Left forelimb (tissue), 1 donor: Measurements from ENCODE around the gene UGT1A3.

Experiments
- DNase-seq: peaks from one replicate; pipeline ENCODE4 v3.0.0-alpha.2; 2018; ENCODE audit warnings: low spot score

Gene UGT1A3

DNA sequence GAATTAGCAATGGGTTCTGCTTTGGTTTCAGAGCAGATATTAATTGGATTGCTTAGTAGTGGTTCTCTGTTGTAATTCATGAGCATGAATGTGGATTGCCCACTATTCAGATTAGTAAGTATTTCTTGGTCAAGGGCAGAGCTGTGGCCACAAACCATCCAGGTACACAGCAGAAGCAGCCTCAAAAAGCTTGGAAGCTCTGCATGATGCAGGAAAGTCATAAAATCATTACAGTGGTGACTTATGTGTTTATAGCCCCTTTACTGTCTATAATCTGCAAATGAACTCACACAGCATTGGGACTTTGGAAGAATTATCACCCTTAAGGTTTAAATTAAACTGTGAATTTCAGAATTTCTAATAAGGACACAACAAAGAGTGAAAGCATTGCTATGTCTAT lies 29.3 kb downstream of the UGT1A3 start:
- no peak for DNase-seq

DNA sequence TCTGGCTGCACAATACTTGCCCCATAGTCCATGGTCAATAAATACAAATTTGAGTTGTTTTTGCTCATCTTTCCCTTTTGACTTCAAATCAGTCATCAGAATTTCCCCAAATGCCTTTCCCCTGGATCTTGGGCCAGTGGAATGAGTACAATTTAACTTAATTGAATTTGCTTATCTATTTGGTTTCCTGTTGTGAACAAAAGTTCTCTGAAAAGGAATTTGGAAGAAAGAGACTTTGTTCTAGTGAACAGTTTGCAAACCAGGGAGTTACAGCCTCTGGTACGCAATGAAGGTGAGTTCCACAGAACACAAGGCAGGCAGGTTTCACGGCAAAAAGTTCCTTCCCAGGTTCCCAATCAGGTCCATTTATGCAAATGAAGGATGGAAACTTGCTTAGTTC lies 30.0 kb downstream of the UGT1A3 start:
- DNase-seq, result no peak

DNA sequence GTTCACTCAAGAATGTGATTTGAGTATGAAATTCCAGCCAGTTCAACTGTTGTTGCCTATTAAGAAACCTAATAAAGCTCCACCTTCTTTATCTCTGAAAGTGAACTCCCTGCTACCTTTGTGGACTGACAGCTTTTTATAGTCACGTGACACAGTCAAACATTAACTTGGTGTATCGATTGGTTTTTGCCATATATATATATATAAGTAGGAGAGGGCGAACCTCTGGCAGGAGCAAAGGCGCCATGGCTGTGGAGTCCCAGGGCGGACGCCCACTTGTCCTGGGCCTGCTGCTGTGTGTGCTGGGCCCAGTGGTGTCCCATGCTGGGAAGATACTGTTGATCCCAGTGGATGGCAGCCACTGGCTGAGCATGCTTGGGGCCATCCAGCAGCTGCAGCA lies 31.2 kb downstream of the UGT1A3 start, which contains the start of gene UGT1A1:
TSS of gene UGT1A1 (plus strand) at position 228 of the 400 bp plus-strand sequence. CDS start at position 246, 18 bp downstream.
- no peak for DNase-seq

DNA sequence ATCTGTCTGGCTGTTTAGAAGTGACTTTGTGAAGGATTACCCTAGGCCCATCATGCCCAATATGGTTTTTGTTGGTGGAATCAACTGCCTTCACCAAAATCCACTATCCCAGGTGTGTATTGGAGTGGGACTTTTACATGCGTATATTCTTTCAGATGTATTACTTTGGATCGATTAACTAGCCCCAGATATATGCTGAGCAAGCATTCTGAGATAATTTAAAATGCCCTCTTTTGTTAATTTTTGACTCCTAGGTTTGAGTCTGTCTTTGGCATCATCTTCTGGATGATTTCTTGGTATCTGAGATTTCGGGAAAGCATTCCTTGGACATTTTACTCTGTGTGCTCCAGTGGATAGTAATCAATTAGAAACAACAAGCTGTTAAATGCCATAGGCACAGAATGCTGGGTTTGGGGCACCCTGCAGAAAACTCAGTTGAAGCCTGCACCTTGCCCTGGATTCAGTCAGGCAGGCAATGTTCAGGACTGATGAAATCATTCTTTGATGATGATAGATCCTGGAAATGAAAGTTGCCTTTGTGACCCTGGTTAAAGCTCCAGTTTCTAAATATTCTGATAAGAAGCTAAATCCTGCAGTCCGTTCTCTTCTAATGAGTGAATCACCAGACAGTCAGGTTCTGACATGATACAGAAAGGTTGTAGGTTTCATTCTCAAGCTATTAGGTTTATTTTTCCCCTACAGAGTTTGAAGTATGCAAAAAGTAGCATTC lies 32.4 kb downstream of the UGT1A3 start:
- no peak for DNase-seq

DNA sequence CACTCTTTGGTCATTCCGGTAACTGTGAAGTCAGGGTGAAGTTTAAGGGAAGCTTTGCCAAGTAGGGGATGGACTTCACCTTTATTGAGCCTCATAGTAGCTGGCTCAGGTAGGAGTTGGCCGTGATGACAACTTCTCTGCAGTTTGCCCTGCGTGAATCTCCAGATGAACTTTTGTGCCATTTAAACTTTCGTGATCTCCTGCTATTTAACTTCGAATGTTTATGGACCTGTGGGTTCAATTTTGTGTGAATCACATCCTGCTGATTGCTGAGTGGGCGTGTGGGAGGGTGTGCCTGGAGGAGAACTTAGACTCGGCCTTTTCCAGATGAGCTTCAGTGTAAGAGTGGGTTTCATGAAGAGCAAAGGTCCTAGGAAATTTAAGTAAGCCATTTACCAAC lies 35.4 kb downstream of the UGT1A3 start:
- DNase-seq, result no peak

DNA sequence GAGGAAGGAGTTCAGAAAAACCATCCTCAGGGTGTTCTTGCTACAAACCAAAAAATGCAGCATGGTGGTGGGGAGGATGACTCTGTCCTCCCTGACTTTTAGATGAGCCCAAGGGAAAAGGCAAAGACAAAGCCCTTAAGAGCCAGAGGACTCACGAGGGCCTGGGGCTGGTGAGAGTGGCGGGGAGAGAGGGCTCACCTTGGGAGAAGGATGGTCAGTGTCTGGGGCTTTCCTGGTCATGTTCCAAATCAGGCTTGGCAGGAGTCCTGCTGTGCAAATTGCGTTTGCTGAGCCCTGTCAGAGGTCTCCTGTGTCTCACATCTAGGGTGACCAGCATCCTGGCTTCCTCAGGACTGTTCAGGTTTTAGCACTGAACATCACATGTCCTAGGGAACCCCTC lies 35.9 kb downstream of the UGT1A3 start:
- DNase-seq, result no peak

DNA sequence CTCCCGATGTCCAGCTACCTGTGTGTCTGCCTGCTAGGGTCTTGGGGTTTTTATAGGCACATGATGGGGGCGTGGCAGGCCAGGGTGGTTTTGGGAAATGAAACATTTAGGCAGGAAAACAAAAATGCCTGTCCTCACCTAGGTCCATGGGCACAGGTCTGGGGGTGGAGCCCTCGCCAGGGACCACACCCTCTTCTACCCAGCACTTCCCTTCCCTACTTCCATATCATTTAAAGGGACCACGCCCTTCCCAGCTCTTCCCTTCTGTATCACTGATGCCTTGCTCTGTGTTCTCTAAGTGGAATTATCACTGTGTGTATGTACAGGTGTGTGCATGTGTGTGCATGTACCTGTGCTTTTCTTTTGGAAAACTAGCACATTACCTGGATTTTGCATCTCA lies 37.6 kb downstream of the UGT1A3 start:
- no peak for DNase-seq

DNA sequence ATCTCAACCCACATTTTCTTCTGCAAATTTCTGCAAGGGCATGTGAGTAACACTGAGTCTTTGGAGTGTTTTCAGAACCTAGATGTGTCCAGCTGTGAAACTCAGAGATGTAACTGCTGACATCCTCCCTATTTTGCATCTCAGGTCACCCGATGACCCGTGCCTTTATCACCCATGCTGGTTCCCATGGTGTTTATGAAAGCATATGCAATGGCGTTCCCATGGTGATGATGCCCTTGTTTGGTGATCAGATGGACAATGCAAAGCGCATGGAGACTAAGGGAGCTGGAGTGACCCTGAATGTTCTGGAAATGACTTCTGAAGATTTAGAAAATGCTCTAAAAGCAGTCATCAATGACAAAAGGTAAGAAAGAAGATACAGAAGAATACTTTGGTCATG lies 39.2 kb downstream of the UGT1A3 start:
- no peak for DNase-seq

DNA sequence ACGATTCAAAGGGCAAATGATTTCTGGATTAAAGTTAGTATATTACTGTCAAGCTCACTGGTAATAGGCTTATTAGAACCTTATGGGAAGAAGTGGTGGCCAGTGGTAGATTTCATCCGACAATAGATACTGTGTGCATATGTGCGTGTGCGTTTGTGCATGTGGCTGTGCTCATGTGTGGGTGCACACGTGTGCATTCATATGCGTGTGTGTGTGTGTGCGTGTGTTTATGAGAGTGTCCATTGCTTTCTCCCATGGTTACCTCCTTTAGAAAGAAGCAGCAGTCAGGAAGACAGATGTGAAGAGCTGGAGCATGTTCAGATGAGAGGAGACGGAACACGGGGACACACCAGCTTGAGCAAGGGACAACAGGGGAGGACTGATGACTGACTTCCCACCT lies 40.4 kb downstream of the UGT1A3 start:
- DNase-seq, result no peak

DNA sequence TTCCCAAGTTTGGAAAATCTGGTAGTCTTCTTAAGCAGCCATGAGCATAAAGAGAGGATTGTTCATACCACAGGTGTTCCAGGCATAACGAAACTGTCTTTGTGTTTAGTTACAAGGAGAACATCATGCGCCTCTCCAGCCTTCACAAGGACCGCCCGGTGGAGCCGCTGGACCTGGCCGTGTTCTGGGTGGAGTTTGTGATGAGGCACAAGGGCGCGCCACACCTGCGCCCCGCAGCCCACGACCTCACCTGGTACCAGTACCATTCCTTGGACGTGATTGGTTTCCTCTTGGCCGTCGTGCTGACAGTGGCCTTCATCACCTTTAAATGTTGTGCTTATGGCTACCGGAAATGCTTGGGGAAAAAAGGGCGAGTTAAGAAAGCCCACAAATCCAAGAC lies 43.3 kb downstream of the UGT1A3 start:
- DNase-seq, result no peak

DNA sequence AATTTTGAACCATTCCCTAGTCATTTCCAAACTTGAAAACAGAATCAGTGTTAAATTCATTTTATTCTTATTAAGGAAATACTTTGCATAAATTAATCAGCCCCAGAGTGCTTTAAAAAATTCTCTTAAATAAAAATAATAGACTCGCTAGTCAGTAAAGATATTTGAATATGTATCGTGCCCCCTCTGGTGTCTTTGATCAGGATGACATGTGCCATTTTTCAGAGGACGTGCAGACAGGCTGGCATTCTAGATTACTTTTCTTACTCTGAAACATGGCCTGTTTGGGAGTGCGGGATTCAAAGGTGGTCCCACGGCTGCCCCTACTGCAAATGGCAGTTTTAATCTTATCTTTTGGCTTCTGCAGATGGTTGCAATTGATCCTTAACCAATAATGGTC lies 43.7 kb downstream of the UGT1A3 start:
- DNase-seq, result no peak

DNA sequence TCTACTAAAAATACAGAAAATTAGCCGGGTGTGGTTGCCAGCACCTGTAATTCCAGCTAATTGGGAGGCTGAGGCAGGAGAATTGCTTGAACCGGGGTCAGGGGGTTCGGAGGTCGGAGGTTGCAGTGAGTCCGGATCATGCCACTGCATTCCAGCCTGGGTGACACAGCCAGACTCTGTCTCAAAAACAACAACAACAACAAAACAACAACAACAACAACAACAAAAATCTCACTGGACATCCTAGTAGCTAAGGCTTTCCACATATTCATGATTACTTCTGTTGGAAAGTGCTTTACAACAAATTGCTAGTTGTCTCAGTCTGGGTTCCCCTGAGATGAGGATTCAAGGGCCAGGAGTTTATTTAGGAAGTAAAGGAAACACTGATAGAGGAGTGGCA lies 45.0 kb downstream of the UGT1A3 start:
- no peak for DNase-seq

DNA sequence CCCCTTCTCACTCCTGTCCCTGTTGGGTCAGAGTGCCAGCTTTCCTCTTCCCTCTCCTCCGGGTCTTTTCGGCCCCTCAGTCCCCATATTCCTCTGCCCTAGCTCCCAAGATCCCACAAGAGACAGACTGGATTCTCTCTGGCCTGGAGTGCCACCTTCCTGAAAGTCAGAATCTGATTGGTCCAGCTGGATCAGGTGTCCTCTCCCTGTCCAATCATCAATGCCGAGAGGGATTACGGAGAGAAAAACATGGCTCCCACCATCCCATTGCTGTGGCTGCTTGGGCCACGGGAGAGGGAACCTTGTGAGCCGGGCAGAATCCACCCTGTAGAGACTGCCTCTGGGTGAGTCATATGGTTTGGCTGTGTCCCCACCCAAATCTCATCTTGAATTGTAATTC lies 46.6 kb downstream of the UGT1A3 start:
- no peak for DNase-seq

DNA sequence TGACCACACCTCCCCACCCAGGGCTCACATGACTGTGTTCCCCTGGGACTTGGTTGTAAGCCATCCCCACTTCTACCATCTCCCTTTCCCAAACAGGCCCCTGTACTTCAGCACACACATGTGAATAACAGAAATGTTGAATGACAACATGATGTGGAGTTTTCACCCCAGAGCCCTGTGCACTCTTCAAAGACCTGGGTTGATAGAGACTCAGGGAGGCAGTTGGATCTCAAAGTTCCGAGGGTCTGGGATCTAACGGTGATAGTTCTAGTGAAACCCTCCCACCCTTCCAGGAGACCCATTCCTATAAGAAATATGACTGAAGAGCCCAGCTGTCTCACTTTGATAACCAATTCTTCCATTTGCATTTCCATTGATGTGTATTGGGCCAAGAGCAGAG lies 49.2 kb downstream of the UGT1A3 start, which contains the start of gene MROH2A:
TSS of gene MROH2A (plus strand) at position 301 of the 400 bp plus-strand sequence. CDS start 1,029 bp downstream, outside the sequence.
- DNase-seq, result no peak

DNA sequence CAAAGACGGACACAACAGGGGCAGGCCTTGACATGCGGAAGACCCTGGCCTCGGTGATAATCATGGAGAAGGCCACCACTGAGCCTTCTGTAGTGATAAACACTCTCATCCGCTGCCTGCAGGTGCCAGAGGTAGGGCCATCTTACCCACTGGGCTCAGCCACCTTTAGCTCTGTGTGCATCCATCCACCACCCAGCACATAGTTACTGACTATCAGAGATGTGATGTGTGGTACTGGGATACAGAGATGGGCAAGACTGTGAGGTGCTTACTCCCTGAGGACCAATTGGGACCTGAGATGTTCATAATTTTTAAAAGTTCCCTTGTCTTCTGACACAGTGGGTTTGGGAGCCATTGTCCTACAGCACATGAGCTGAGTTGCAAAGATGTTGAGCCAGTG lies 50.9 kb downstream of the UGT1A3 start:
- DNase-seq, result no peak

DNA sequence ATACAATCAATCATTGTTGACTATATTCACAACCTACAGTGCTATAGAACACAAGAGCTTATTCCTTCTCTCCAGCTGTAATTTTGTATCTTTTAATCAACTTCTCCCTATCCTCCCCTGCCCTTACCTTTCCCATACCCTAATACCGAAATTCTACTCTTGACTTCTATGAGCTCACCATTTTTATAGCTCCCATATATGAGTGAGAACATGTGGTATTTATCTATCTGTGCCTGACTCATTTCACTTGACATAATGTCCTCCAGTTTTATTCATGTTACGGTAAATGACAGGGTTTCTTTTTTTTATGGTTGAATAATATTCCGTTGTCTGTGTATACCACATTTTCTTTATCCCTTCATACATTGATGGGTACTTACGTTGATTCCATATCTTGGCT lies 51.9 kb downstream of the UGT1A3 start:
- DNase-seq, result no peak

DNA sequence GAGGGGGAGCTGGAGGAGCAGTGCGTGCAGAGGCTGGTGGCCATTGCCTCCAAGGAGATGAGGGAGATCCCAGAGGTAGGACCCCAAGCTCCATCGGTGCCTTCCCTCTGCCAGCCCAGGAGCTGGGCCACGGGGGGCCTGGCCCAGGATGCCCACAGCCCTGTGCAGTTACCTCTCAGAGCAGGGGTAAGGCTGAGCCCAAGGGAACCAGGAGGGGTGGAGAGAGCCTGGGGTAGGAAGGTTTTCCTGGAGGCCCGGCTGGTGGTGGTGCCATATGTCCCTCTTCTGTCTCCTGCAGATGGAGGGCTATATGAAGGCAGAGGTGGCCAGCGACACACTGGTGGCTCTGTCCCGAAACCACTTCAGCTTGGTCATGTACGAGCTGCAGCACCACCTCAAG lies 60.7 kb downstream of the UGT1A3 start:
- no peak for DNase-seq

DNA sequence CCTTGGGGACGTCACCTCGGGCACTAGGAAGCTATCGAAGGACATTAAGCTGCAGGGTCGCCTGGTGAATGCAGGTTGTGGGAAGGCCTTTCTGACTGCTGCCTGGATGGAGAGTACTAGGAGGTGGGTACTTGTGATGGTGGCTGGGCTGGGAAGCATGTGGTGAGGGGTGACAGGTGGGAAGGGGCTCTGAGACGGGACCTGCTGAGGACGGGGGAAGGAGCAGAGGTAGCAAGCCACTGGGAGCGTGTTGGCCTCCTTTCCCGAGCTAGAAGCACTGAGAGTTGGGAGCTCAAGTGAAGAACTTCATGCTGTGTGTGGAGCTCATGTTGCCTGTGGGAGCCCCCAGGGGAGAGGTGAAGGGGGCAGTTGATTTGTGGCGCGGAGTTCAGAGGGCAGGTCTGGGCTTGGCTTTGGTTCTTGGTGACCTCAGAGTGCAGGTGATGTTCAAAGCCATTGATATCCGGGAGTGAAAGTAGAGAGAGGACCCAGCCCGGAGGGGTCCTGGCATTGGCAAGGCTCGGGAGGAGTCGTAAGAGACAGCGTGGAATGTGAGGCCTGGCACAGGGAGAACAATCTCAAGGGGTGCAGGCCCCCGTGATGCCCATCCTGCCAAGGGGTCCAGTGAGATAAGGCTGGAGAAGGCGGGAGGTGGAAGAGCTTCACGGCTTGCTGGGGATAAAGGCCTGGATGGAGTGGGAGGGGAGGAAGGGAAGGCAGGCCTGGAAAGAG lies 62.5 kb downstream of the UGT1A3 start:
- DNase-seq, result no peak

DNA sequence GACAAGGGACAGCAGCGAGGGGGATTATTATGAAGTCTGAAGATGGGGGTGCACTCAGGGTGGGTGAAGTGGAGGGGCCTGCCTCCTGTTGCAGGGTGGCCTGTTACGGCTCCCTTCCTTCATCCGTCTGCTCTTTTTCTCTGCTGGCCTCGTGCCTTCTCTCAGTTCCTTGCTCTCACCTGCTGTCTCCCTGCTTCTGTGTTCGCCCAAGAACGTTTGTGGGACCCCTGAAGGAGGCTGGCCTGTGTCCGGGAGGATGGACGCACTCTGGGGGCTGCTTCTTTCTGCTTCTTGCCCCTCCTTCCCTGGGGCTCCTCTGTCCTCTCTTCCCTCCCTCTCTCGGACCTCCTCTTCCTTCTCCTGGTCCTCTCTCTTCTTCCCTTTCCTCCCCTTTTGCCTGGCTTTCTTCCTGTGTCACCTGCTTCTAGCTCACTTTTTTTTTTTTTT lies 63.1 kb downstream of the UGT1A3 start:
- DNase-seq, result no peak

DNA sequence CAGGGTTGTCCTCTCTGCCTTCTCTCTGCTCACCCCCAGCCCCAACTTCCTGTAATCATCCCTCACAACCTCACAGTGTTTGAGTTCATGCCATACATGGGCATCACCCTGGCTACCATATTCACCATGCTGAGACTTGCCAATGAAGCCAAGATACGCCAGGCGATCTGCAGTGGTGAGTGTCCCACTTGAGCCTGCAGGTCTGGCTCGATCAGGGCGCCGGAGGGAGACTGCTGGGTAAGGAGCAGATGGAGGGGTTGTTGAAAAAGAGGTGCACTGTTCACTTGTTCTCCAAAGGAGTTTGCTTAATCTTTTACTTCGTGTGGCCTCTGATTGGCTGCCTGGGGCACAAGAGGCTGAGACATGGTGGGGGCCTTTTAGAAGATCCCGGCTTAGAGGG lies 63.9 kb downstream of the UGT1A3 start:
- no peak for DNase-seq

DNA sequence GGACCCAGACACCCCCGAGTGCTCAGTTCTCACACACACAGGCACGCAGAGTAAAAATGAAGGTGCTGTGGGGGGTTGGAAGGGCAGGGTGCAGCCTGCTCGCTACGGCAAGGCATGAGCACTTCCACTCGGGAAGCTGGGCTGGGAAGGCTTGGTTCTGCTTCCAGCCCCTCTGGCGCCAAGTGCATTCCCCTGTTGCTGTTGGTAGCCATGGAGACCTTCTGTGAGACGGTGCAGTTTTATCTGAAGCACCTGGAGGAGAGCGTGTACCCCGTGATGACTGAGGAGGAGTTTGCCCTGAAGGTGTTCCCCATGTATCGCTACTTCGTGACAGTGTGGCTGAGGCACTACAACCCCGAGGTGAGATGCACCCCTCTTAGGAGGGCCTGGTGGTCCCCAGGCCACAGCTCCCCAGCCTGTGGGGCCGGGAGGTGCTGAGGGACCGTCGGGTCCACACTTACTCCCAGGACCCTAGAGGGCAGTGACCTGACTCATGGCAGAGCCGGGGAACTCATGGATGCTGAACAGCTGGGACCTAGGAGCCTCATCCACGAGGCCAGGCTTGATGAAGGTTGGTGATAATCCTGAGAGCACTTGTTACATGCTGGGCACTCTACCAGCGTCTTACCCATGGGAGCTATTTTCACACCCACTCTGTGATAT lies 64.8 kb downstream of the UGT1A3 start:
- no peak for DNase-seq

DNA sequence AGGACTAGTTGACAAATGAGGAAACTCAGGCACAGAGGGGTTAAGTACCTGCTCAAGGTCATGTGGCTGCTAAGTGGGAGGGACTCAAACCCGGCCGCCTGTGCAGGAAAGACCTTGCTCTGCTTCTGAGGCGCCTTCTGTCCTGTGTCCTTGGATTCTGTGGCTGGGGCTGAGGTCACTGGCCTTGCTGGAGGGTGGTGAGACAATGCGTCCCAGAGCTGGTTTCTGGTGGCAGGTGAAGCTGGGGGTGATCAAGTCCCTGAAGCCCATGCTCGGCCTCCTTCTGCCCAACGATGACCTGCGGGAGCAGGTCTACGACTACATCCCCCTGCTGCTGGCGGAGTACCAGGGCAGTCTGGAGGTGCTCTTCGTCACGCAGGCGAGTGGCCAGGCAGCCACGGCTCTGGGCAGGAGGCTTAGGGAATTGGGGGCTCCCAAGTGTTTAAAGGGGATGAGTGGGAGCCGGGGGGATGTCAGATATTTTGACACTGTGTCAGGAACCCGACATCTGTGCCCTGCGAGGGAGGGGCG lies 65.4 kb downstream of the UGT1A3 start:
- no peak for DNase-seq

DNA sequence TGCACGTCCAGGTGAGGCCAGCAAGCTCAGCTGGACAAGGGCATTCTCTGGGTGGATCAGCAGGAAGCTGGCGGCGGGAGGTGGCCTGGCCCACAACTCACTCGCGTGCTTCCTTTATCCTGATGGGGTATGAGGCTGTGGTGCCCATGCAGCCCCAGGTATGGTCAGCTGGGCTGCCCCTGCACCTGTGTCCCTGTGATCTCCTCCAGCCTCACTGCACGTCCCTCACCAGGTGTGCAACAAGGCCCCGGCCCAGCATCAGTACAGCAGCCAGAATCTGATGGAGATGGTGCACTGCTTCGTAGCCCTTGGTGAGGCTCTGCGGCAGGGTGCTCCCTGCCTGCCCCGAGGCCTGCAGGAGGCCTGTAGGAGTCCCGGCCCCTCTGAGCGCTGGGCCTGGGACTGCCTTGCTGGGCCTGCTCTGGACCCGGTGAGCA lies 66.9 kb downstream of the UGT1A3 start:
- DNase-seq, result no peak
